ENCODE results near the gene CLSTN2.

The CLSTN2 gene

GRCh38 chr3:139945942-139946341, 11.0 kb downstream of the CLSTN2 start:
- no peaks in the 10 kb centered on the region for H3K79me2 ChIP-seq (ENCODE audit: low read length)
- H3K9me2 ChIP-seq (replicated peaks; ENCODE audit: insufficient read depth, low read length) = no peaks in the 10 kb centered on the region
- H3K4me3 ChIP-seq (ENCODE audit: low read length) = no peak overlapping the region
- no peaks in the 10 kb centered on the region for H3K9me3 ChIP-seq (replicated peaks; ENCODE audit: insufficient read depth, low read length)
- H3K27me3 ChIP-seq (replicated peaks; ENCODE audit: insufficient read depth, low read length) = no peaks in the 10 kb centered on the region
- H3K4me2 ChIP-seq (ENCODE audit: low read depth, low read length) = no peak overlapping the region
- no peaks in the 10 kb centered on the region for H3K36me3 ChIP-seq (replicated peaks; ENCODE audit: insufficient read depth, low read length)
- TF ChIP-seq EZH2phosphoT487 (IDR thresholded peaks at IDR 0.05; ENCODE audit: low read length) (no peak), CTCF (IDR thresholded peaks at IDR 0.05; ENCODE audit: low read length) (no peak), EZH2 (optimal IDR thresholded peaks at IDR 0.05; ENCODE audit: low read depth, low read length) (no peak)
- H4K20me1 ChIP-seq (ENCODE audit: insufficient read depth, low read length) = no peaks in the 10 kb centered on the region
- DNase-seq = no peak
- no peaks in the 10 kb centered on the region for H3K4me1 ChIP-seq (ENCODE audit: low read length)
- no peak overlapping the region for H2AFZ ChIP-seq (ENCODE audit: low read length)
- H3K9ac ChIP-seq (ENCODE audit: low read length) = no peak overlapping the region
- H3F3A ChIP-seq (ENCODE audit: insufficient read depth, low read length) = no peaks in the 10 kb centered on the region
- no peak overlapping the region for H3K27ac ChIP-seq (ENCODE audit: low read length)

GRCh38 chr3:139948467-139948866, 13.5 kb downstream of the CLSTN2 start:
- H3K79me2 ChIP-seq (ENCODE audit: low read length) = no peaks in the 10 kb centered on the region
- TF ChIP-seq EZH2phosphoT487 (IDR thresholded peaks at IDR 0.05; ENCODE audit: low read length) = no peak
- TF ChIP-seq EZH2 (optimal IDR thresholded peaks at IDR 0.05; ENCODE audit: low read depth, low read length) = no peak
- H3K4me3 ChIP-seq (ENCODE audit: low read length) = no peak overlapping the region
- H3K9me2 ChIP-seq (replicated peaks; ENCODE audit: insufficient read depth, low read length) = no peaks in the 10 kb centered on the region
- no peak overlapping the region for H2AFZ ChIP-seq (ENCODE audit: low read length)
- H3K27ac ChIP-seq (ENCODE audit: low read length) = no peak overlapping the region
- no peak overlapping the region for H3K4me2 ChIP-seq (ENCODE audit: low read depth, low read length)
- DNase-seq = no peak
- no peaks in the 10 kb centered on the region for H3K4me1 ChIP-seq (ENCODE audit: low read length)
- H3F3A ChIP-seq (ENCODE audit: insufficient read depth, low read length) = no peaks in the 10 kb centered on the region
- no peaks in the 10 kb centered on the region for H3K9me3 ChIP-seq (replicated peaks; ENCODE audit: insufficient read depth, low read length)
- no peaks in the 10 kb centered on the region for H3K27me3 ChIP-seq (replicated peaks; ENCODE audit: insufficient read depth, low read length)
- H3K9ac ChIP-seq (ENCODE audit: low read length) = no peak overlapping the region
- H3K36me3 ChIP-seq (replicated peaks; ENCODE audit: insufficient read depth, low read length) = no peaks in the 10 kb centered on the region
- H4K20me1 ChIP-seq (ENCODE audit: insufficient read depth, low read length) = no peaks in the 10 kb centered on the region

GRCh38 chr3:139948898-139949297, 13.9 kb downstream of the CLSTN2 start:
- no peak for DNase-seq
- TF ChIP-seq EZH2 (optimal IDR thresholded peaks at IDR 0.05; ENCODE audit: low read depth, low read length) = no peak
- TF ChIP-seq EZH2phosphoT487 (IDR thresholded peaks at IDR 0.05; ENCODE audit: low read length) = no peak
- no peak for TF ChIP-seq CTCF (IDR thresholded peaks at IDR 0.05; ENCODE audit: low read length)
- Histone ChIP-seq H3K79me2 (ENCODE audit: low read length) (no peaks in the 10 kb centered on the region), H3K4me3 (ENCODE audit: low read length) (no peak overlapping the region), H3K9ac (ENCODE audit: low read length) (no peak overlapping the region), H3K4me1 (ENCODE audit: low read length) (no peaks in the 10 kb centered on the region), H3K27me3 (replicated peaks; ENCODE audit: insufficient read depth, low read length) (no peaks in the 10 kb centered on the region), H3K4me2 (ENCODE audit: low read depth, low read length) (no peak overlapping the region), H2AFZ (ENCODE audit: low read length) (no peak overlapping the region), H4K20me1 (ENCODE audit: insufficient read depth, low read length) (no peaks in the 10 kb centered on the region), H3K27ac (ENCODE audit: low read length) (no peak overlapping the region), H3F3A (ENCODE audit: insufficient read depth, low read length) (no peaks in the 10 kb centered on the region), H3K9me3 (replicated peaks; ENCODE audit: insufficient read depth, low read length) (no peaks in the 10 kb centered on the region), H3K9me2 (replicated peaks; ENCODE audit: insufficient read depth, low read length) (no peaks in the 10 kb centered on the region), H3K36me3 (replicated peaks; ENCODE audit: insufficient read depth, low read length) (no peaks in the 10 kb centered on the region)

GRCh38 chr3:139953131-139953910, 18.3 kb downstream of the CLSTN2 start:
- Histone ChIP-seq H2AFZ (ENCODE audit: low read length) (no peak overlapping the region), H3K79me2 (ENCODE audit: low read length) (no peaks in the 10 kb centered on the region), H3K27ac (ENCODE audit: low read length) (no peak overlapping the region), H3K27me3 (replicated peaks; ENCODE audit: insufficient read depth, low read length) (no peaks in the 10 kb centered on the region), H3K4me2 (ENCODE audit: low read depth, low read length) (no peak overlapping the region), H3K9ac (ENCODE audit: low read length) (no peak overlapping the region), H3K4me1 (ENCODE audit: low read length) (no peaks in the 10 kb centered on the region), H3K9me2 (replicated peaks; ENCODE audit: insufficient read depth, low read length) (no peaks in the 10 kb centered on the region), H3K36me3 (replicated peaks; ENCODE audit: insufficient read depth, low read length) (no peaks in the 10 kb centered on the region), H3F3A (ENCODE audit: insufficient read depth, low read length) (no peaks in the 10 kb centered on the region), H3K9me3 (replicated peaks; ENCODE audit: insufficient read depth, low read length) (no peaks in the 10 kb centered on the region), H4K20me1 (ENCODE audit: insufficient read depth, low read length) (no peaks in the 10 kb centered on the region), H3K4me3 (ENCODE audit: low read length) (no peak overlapping the region)
- TF ChIP-seq EZH2 (optimal IDR thresholded peaks at IDR 0.05; ENCODE audit: low read depth, low read length) (no peak), CTCF (IDR thresholded peaks at IDR 0.05; ENCODE audit: low read length) (no peak), EZH2phosphoT487 (IDR thresholded peaks at IDR 0.05; ENCODE audit: low read length) (no peak)
- no peak for DNase-seq

Measured in MM.1S (cell line).